Choroid plexus epithelial cell (primary cell): Measurements from ENCODE around the gene NPVF.

Source experiments
- DNase-seq: peaks from one replicate; pipeline ENCODE4 v3.0.0-alpha.2; 2010; ENCODE audit warnings: low read depth
- H3K4me3 ChIP-seq: 2 replicates; pipeline ENCODE4 v1.5.1; 2011; ENCODE audit warnings: low read depth, mild to moderate bottlenecking, control low read depth, low read length, moderate library complexity
- TF ChIP-seq, protein P1 (sequence below): conservative IDR thresholded peaks from 2 replicates; pipeline ENCODE4 v1.5.1; 2011; ENCODE audit warnings: low read depth, mild to moderate bottlenecking, control low read depth, inconsistent platforms, low read length, moderate library complexity

The NPVF gene

GRCh38 chr7:25238066-25238725 is 9.9 kb upstream of the NPVF start:
- TF ChIP-seq, protein P1, sequence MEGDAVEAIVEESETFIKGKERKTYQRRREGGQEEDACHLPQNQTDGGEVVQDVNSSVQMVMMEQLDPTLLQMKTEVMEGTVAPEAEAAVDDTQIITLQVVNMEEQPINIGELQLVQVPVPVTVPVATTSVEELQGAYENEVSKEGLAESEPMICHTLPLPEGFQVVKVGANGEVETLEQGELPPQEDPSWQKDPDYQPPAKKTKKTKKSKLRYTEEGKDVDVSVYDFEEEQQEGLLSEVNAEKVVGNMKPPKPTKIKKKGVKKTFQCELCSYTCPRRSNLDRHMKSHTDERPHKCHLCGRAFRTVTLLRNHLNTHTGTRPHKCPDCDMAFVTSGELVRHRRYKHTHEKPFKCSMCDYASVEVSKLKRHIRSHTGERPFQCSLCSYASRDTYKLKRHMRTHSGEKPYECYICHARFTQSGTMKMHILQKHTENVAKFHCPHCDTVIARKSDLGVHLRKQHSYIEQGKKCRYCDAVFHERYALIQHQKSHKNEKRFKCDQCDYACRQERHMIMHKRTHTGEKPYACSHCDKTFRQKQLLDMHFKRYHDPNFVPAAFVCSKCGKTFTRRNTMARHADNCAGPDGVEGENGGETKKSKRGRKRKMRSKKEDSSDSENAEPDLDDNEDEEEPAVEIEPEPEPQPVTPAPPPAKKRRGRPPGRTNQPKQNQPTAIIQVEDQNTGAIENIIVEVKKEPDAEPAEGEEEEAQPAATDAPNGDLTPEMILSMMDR, result no peak
- H3K4me3 ChIP-seq, result no peak overlapping the region
- no peak for DNase-seq

GRCh38 chr7:25235471-25235870 is 7.2 kb upstream of the NPVF start:
- TF ChIP-seq, protein P1, result no peak
- DNase-seq, result no peak
- H3K4me3 ChIP-seq, result no peak overlapping the region

- DNase-seq, result no peak
- TF ChIP-seq, protein P1, result no peak
- no peak overlapping the region for H3K4me3 ChIP-seq
Measured at GRCh38 chr7:25234336-25234735, 6.0 kb upstream of the NPVF start.

GRCh38 chr7:25223206-25223605 is 5.1 kb downstream of the NPVF start:
- no peak for DNase-seq
- TF ChIP-seq, protein P1, result no peak
- H3K4me3 ChIP-seq, result no peak overlapping the region

DNA sequence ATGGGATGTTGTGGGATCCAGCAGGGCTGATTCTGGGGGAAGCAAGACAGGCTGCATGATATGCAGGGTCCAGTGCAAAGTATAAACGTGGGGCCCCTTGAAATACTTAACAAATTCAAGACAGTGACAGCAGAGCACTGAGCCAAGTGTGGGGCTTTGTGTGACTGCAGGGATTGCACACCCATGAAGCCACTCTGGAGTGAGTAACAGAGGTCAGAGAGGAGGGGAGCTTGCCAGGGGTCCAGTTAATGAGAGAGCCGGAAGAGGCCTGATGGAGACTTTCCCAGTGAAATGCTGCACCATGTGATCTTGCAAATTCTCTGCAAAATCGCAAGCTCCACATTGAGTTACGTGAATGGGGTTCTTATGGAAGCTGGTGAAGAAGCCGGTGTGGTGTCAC is 5.6 kb downstream of the NPVF start:
- no peak for DNase-seq
- TF ChIP-seq, protein P1, result no peak
- H3K4me3 ChIP-seq, result no peak overlapping the region

DNA sequence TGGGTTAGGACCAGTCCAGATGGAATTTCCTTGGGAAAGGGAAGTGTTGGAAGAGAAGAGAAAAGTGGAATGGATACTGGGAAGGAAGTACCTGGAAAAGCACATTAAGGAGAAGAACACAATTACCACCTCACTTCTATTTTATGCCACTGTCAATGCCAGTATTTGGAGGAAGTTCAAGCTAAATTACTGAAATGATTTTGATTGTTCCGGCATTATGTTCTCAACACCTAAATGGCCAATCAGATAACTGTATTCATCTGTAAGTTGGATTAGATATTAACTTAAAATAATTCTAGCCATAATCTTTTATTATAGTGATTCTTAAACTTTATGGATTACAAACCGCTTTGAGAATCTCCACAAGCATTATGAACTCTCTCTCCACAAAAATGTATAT is 7.3 kb downstream of the NPVF start:
- no peak overlapping the region for H3K4me3 ChIP-seq
- DNase-seq, result no peak
- TF ChIP-seq, protein P1, result no peak

GRCh38 chr7:25218191-25218590 is 10.1 kb downstream of the NPVF start:
- TF ChIP-seq, protein P1, result no peak
- DNase-seq, result no peak
- H3K4me3 ChIP-seq, result no peak overlapping the region
